DOHH2 (cell line): ENCODE measurements around the gene CACNA2D3.

Source experiments
- H3F3A ChIP-seq: fragments of 200-600 bp; sonication (generic), shearing (Covaris generic); 2 replicates; pipeline ENCODE4 v1.6.0; 2016; ENCODE audit warnings: antibody characterized with exemption, mild to moderate bottlenecking; ENCODE audit not compliant: control insufficient read depth, insufficient read depth
- H3K27ac ChIP-seq: fragments of 200-600 bp; sonication (generic); 2 replicates; pipeline ENCODE4 v1.5.1; 2014; ENCODE audit warnings: low read depth, mild to moderate bottlenecking, low read length, moderate library complexity
- H3K27me3 ChIP-seq: fragments of 200-600 bp; sonication (generic); 2 replicates; pipeline ENCODE4 v1.6.1; 2014; ENCODE audit warnings: mild to moderate bottlenecking, low read length, mixed read lengths; ENCODE audit not compliant: control insufficient read depth
- H3K36me3 ChIP-seq: fragments of 200-600 bp; sonication (generic); 2 replicates; pipeline ENCODE4 v1.6.1; 2014; ENCODE audit warnings: mild to moderate bottlenecking, low read length, moderate library complexity, mixed read lengths; ENCODE audit not compliant: control insufficient read depth
- H3K4me1 ChIP-seq: fragments of 200-600 bp; sonication (generic); 2 replicates; pipeline ENCODE4 v1.6.1; 2014; ENCODE audit warnings: mild to moderate bottlenecking, low read length, mixed read lengths; ENCODE audit not compliant: control insufficient read depth
- H3K4me2 ChIP-seq: fragments of 200-600 bp; sonication (generic); 2 replicates; pipeline ENCODE4 v1.6.0; 2014; ENCODE audit warnings: mild to moderate bottlenecking, low read length, moderate library complexity
- H3K4me3 ChIP-seq: fragments of 200-600 bp; sonication (generic); 2 replicates; pipeline ENCODE4 v1.5.1; 2014; ENCODE audit warnings: mild to moderate bottlenecking, low read length, mixed read lengths
- H3K79me2 ChIP-seq: fragments of 200-600 bp; sonication (generic); 2 replicates; pipeline ENCODE4 v1.6.1; 2014; ENCODE audit warnings: mild to moderate bottlenecking, low read length, mixed read lengths; ENCODE audit not compliant: control insufficient read depth
- H3K9me2 ChIP-seq: fragments of 200-600 bp; sonication (generic); replicated peaks from 2 replicates; pipeline ENCODE4 v1.6.1; 2014; ENCODE audit warnings: mild to moderate bottlenecking, low read length, mixed read lengths; ENCODE audit not compliant: control insufficient read depth
- H3K9me3 ChIP-seq: fragments of 200-600 bp; sonication (generic); 2 replicates; pipeline ENCODE4 v1.6.1; 2014; ENCODE audit warnings: antibody characterized with exemption, low read length, mixed read lengths; ENCODE audit not compliant: control insufficient read depth, insufficient read depth
- H4K20me1 ChIP-seq: fragments of 200-600 bp; sonication (generic); 2 replicates; pipeline ENCODE4 v1.6.0; 2014; ENCODE audit warnings: low read depth, mild to moderate bottlenecking, antibody characterized with exemption, low read length, moderate library complexity; ENCODE audit not compliant: control insufficient read depth, insufficient read depth
- EZH2phosphoT487 ChIP-seq: fragments of 200-600 bp; sonication (generic); IDR thresholded peaks from 2 replicates; pipeline ENCODE4 v1.6.1; 2017; ENCODE audit warnings: borderline replicate concordance, mild to moderate bottlenecking, antibody characterized with exemption, low read length, moderate library complexity, mixed read lengths
- TF ChIP-seq, protein P1 (sequence below): fragments of 200-600 bp; sonication (generic); IDR thresholded peaks from one replicate; pipeline ENCODE4 v1.5.1; 2014; ENCODE audit warnings: antibody characterized with exemption, mild to moderate bottlenecking, low read depth, low read length; ENCODE audit not compliant: poor library complexity, severe bottlenecking

The CACNA2D3 gene

GRCh38 chr3:54897028-54897711 is 774.8 kb downstream of the CACNA2D3 start:
- Histone ChIP-seq H3K27ac (no peak overlapping the region), H3K4me2 (no peak overlapping the region), H3K36me3 (no peaks in the 10 kb centered on the region)

GRCh38 chr3:54899273-54899672 is 776.9 kb downstream of the CACNA2D3 start:
- H3K27ac ChIP-seq: no peak overlapping the region
- no peaks in the 10 kb centered on the region for H3K9me2 ChIP-seq
- no peaks in the 10 kb centered on the region for H3F3A ChIP-seq
- H3K4me2 ChIP-seq: no peak overlapping the region
- H4K20me1 ChIP-seq: no peaks in the 10 kb centered on the region
- no peaks in the 10 kb centered on the region for H3K9me3 ChIP-seq
- H3K4me3 ChIP-seq: no peak overlapping the region
- no peaks in the 10 kb centered on the region for H3K4me1 ChIP-seq
- TF ChIP-seq, protein P1, sequence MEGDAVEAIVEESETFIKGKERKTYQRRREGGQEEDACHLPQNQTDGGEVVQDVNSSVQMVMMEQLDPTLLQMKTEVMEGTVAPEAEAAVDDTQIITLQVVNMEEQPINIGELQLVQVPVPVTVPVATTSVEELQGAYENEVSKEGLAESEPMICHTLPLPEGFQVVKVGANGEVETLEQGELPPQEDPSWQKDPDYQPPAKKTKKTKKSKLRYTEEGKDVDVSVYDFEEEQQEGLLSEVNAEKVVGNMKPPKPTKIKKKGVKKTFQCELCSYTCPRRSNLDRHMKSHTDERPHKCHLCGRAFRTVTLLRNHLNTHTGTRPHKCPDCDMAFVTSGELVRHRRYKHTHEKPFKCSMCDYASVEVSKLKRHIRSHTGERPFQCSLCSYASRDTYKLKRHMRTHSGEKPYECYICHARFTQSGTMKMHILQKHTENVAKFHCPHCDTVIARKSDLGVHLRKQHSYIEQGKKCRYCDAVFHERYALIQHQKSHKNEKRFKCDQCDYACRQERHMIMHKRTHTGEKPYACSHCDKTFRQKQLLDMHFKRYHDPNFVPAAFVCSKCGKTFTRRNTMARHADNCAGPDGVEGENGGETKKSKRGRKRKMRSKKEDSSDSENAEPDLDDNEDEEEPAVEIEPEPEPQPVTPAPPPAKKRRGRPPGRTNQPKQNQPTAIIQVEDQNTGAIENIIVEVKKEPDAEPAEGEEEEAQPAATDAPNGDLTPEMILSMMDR: no peak
- TF ChIP-seq EZH2phosphoT487: no peak
- H3K79me2 ChIP-seq: no peaks in the 10 kb centered on the region
- no peaks in the 10 kb centered on the region for H3K27me3 ChIP-seq
- no peaks in the 10 kb centered on the region for H3K36me3 ChIP-seq

More at GRCh38 chr3:54897028-54897711, 774.8 kb downstream of the CACNA2D3 start:
- H3K4me3 ChIP-seq: no peak overlapping the region
- H3K9me2 ChIP-seq: no peaks in the 10 kb centered on the region
- no peaks in the 10 kb centered on the region for H3K79me2 ChIP-seq
- H3K9me3 ChIP-seq: no peaks in the 10 kb centered on the region
- TF ChIP-seq EZH2phosphoT487: no peak
- TF ChIP-seq, protein P1: no peak
- H3K27me3 ChIP-seq: no peaks in the 10 kb centered on the region
- no peaks in the 10 kb centered on the region for H3K4me1 ChIP-seq
- no peaks in the 10 kb centered on the region for H3F3A ChIP-seq
- no peaks in the 10 kb centered on the region for H4K20me1 ChIP-seq

DNA sequence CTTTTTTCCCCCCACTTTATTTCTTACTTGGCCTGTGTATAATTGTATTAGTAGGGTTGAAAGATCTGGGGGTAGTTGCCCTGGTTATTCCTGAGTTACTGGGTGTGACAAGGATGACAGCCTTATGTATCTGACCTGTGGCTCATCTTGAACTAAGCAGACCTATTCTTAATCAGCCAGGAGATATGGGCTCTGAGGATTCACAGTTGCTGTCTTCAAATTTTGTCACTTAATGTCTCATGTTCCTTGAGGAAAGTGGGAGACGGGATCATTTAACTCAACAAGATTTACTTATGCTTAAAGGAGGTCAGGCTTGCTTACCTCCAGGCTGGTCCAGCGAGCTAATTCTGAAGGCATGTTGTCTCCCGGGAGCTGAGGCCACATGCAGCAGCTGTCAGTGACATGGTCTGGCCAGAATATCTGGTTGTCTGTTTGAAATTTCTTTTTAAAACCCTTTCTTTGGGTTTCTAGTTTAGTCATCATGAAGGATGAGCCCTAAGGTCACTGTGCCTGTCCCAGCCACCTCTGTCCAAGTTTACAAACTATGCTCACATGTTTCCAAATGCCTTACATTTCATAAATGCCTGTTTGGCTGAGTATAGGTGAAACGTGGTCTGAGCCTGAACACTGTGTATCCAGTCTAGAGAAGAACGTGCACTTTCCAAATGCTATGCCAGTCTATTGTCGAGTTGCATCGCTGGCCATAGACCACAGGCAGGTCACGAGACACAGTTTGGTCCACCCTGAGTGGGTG is 778.7 kb downstream of the CACNA2D3 start:
- H3K36me3 ChIP-seq: no peaks in the 10 kb centered on the region
- no peak overlapping the region for H3K4me2 ChIP-seq
- H3K4me3 ChIP-seq: no peak overlapping the region
- H3K27me3 ChIP-seq: no peaks in the 10 kb centered on the region
- H3K9me3 ChIP-seq: no peaks in the 10 kb centered on the region
- TF ChIP-seq, protein P1: no peak
- TF ChIP-seq EZH2phosphoT487: no peak
- no peaks in the 10 kb centered on the region for H4K20me1 ChIP-seq
- H3K9me2 ChIP-seq: no peaks in the 10 kb centered on the region
- H3F3A ChIP-seq: no peaks in the 10 kb centered on the region
- no peak overlapping the region for H3K27ac ChIP-seq
- no peaks in the 10 kb centered on the region for H3K79me2 ChIP-seq
- no peaks in the 10 kb centered on the region for H3K4me1 ChIP-seq
